ENCODE measurements around the gene EVL.
"Not testable (repeated sequence)": the region's sequence is repeated elsewhere in the genome, so short reads cannot be mapped to it uniquely, and the experiment has no call there.

EVL gene, protein sequence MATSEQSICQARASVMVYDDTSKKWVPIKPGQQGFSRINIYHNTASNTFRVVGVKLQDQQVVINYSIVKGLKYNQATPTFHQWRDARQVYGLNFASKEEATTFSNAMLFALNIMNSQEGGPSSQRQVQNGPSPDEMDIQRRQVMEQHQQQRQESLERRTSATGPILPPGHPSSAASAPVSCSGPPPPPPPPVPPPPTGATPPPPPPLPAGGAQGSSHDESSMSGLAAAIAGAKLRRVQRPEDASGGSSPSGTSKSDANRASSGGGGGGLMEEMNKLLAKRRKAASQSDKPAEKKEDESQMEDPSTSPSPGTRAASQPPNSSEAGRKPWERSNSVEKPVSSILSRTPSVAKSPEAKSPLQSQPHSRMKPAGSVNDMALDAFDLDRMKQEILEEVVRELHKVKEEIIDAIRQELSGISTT

DNA sequence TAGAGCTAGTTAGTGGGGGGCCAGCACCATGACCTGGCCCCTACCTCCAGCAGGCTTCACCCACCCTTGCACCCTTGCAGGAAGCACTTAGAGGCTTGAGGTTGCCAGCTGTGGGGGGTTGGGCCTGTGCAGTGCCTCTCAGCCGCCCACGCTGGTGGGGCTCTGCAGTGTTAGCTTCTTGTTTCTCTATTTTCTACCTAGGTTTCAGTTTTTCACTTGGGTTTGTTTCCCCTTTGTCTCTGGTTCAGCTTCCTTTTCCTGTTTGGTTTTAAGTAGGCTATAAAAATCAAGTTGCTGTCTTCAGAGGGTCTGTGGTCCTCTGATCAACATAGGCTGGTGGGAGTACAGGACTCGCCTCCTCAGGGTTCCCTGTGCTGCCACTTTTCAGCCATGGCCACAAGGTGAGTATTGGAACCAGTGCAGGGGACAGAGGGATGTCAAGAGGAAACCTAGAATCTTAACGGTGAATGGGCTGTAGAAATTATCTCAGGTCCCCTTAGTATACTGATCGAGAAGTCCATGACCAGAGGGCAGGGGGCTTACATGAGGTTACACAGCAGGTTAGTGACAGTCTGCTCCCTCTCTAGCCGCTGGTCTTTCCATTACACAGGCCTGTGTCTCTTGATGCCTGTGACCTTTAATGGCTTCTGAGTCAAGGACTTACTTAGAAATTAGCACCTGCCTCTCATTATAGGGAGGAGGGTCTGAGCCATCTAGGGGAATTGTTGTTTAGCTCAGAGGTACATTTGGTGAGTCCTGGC is at the start of gene EVL:
EVL (plus strand) TSS at position 312 of the 761 bp plus-strand sequence; CDS start at position 391, 79 bp downstream.
- DNase-seq: peak; percentile 87

DNA sequence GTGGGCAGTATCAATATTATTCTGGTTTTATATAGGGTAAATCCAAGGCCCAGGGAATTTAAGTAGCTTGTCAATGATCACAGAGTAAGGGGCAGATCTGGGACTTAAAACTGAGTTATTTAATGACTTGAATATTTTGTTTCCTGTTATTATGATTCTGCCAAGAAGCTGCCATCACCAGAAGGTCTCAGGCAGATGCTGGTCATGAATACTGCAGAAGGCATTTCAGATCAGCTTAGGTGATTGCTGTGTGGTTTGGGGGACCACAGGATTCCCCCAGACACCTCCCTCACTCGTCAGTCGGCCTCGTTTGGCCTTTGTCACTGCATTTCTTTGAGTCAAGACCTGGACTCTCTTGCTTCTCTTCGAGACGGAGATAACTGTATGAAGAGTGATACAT is 47.7 kb upstream of the EVL start:
- no peak for DNase-seq

DNA sequence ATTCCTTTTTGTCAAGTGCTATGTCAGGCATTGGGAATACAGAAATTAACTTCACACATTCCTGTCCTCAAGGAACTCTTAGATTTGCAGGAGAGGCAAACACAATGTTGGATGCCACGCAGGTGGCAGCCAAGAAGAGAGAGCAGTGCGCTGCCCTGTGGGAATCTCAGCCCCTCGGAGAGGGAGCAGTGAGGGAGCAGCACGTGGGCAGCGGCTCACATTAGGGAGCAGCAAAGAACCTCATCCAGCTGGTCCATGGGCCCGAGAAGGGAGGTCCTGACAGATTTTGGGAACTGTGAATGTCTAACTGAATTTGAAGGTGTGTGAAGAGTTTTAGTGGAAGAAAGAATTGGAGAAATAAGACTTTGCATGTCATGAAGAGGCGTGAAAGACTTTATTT is 47.2 kb upstream of the EVL start:
- DNase-seq: no peak

DNA sequence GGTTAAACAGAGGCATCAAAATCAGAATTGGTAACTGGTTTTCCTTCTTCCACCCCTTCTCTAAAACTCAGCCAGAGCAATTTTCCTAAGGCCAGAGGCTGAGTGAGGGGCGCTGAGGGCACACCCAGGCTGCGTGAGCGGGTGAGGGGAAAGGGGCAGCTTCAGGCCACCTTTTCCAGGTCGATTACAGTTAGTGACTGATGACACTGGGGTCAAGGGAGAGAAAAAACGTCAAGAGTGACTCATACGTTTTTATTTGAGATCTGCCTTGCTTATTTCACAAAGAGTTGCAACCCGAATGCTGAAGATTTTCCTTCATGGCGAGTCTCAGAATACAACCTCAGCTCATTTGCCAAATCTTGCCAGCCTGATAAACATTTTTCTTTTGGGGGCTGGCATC is 46.7 kb upstream of the EVL start:
- DNase-seq: no peak

DNA sequence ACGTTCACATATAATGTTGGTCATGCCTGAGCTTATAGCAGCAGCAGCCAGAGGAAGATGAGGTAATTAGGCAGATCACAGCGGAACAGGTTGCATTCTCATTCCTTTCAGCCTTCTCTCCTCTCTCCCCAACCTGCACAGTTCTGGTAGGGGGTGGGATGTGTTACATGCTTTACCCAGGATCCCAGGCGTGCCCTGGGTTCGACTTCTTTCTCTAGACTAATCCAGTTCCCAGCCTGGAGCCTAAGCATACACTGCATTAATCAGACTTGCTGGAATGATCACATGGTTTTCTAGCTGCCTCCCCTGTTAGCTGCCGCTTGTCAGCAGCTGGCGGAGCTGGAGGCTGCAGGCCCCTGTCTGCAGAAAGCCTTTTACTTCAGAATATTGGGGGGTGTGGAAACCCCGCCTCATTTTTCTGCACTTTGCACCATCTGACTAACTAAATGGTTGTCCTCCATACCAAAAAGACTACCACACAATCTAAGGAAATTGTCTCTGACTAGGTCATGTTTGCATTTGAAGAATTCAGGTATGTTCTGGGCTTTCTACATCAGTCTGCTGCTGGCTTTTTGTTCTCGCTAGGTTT is 46.0 kb upstream of the EVL start:
- no peak for DNase-seq

DNA sequence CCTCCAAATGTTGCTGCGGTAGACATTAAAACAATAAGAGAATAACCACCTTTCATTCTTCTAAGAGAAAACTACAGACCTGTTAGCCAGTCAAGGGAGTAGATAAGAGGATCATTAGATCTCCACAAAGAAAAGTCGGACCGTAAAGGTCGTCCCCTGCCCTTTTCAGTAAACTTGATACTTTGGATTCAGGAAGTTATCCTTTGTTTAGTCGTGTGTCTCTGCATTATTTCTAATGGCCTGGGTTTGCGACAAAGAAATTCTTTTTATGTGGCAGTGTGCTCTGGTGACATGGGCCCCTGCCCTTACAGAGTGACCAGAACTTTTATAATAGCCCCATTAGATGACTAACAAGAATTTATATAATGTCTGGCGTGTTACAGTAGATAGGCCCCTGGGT is 44.6 kb upstream of the EVL start:
- DNase-seq: no peak

DNA sequence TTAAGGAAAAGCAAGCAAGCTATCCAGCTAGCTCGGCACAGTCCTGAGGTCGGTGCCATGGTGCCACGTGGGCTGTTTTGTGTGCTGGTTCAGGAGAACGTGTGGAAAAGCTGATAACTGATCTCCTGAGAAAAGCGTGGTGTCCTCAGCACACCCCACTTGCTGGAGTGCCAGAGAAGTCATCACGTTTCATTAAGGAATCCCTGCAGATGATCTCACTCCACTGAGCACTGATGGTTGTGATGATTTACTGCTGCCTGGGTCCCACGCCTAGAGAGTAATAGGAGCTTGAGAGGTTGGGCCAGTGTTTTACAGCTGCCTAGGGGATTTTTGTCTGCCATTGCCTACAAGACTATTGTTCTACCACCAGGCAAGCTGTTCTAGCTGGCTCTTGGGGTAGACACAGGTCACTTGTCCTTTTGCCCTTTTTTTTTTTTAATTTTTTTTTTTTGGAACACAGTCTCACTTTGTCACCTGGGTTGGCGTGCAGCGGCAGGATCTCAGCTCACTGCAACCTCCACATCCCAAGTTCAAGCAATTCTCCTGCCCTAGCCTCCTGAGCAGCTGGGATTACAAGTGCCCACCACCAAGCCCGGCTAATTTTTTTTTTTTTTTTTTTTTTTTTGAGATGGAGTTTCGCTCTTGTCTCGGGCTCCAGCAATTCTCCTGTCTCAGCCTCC is 42.3 kb upstream of the EVL start:
- no peak for DNase-seq

DNA sequence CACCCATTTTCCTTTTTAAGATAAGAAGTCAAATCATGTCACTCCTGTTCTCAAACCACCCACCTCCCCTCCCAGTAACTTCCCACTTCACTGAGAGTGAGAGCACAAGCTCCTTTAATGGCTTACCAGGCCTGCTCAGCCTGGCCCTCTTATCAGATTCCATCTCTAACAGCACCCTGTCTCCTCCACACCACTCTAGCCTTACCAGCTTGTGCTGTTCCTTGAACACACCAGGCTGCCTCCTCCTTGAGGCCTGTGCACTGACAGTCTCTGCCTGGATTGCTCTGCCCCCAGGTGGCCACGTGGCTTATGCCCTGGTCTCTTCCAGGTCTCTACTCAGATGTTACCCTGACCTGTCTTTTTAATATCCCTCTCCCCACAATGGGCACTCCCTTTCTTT is 40.1 kb upstream of the EVL start:
- DNase-seq: peak; percentile 36

DNA sequence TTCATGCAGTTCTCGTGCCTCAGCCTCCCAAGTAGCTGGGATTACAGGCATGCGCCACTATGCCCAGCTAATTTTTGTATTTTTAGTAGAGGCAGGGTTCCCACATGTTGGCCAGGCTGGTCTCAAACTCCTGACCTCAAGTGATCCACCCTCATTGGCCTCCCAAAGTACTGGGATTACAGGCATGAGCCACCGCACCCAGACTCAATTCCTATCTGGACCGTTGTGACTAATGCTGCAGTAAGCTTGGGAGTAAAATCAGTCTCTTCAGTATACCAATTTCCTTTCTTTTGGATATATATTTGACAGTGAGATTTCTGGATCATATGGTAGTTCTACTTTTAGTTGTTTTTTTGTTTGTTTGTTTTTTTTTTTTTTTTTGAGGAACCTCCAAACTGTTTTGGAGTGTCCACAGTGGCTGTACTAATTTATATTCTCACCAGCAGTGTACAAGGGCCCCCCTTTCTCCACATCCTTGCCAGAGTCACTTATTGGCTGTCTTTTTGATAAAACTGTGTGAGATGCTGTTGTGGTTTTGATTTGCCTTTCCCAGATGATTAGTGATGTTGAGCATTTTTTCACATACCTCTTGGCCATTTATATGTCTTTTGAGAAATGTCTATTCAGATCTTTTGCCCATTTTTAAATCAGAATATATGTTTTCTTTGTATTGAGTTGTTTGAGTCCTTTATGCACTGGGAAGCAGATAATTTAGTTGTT is 37.3 kb upstream of the EVL start:
- DNase-seq: no peak

DNA sequence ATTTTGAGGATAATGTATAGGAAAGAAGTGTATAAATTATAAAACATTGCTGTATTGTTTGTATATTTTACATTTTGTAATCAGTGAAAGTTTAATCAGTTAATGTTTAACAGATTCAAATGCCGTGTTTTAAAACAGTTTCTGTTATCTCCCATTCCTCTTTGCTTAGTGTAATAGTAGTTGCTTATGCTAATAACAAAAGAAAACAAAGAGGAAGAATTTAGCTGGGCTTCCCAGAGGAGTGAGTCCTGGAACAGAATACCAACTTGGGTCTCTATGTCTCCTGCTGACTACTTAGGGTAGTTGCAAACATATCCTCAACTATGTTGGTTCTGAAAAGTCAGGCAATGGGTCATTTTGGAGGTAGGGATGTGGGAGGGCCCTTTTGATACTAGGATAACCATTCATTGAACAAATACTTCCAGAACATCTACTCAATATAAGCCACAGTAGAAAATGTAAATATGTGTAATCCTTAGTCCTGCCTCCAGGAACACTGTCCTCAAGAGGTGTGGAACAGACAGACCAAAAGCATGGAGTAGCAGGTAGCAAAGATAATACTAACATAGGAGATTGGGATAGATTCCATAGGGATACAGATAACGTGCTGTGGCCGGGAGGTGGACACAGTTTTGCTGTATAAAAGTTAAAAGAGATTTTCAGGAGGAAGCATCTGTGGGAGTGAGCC is 36.1 kb upstream of the EVL start:
- DNase-seq: no peak

DNA sequence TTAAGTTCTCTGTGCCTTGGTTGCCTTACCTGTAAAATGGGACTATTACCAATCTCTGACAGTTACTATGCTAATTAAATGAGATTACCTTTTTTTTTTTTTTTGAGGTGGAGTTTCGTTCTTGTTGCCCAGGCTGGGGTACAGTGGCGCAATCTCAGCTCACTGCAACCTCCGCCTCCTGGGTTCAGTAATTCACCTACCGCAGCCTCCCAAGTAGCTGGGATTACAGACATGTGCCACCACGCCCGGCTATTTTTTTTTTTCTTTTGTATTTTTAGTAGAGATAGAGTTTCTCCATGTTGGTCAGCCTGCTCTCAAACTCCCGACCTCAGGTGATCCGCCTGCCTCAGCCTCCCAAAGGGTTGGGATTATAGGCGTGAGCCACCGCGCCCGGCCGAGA is 35.2 kb upstream of the EVL start:
- DNase-seq: not testable (repeated sequence)

DNA sequence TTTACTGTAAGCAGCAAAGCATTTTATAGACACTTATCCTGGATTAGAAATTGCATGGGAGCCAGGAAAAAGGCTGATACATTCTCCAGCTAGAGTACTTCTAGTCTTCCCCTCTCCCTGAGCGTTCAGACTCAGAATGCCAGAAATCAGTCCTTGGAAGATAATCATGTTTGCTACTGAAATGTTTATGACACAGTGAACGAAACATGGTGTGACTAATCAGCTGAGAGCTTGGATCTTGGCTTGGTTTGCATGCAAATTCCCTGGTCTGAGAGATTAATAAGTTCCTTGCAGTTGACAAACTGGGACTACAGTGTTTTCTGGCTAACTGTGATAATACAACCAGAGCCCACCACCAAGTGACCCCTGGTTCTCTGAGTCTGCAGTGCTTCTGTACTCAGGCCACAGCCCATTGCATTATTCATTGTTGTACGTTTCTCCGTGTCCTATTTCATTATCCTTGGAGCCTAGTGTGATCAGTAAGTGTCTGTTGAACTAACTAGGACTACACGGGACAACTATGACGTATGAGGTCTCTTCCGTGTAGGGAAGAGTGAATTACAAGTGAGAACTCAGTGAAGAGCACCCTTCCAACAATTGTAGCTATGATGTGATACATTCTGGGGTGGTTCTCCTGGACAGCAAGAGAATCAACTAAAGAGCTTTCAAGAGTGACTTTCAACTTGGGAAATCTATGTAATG is 34.6 kb upstream of the EVL start:
- no peak for DNase-seq

DNA sequence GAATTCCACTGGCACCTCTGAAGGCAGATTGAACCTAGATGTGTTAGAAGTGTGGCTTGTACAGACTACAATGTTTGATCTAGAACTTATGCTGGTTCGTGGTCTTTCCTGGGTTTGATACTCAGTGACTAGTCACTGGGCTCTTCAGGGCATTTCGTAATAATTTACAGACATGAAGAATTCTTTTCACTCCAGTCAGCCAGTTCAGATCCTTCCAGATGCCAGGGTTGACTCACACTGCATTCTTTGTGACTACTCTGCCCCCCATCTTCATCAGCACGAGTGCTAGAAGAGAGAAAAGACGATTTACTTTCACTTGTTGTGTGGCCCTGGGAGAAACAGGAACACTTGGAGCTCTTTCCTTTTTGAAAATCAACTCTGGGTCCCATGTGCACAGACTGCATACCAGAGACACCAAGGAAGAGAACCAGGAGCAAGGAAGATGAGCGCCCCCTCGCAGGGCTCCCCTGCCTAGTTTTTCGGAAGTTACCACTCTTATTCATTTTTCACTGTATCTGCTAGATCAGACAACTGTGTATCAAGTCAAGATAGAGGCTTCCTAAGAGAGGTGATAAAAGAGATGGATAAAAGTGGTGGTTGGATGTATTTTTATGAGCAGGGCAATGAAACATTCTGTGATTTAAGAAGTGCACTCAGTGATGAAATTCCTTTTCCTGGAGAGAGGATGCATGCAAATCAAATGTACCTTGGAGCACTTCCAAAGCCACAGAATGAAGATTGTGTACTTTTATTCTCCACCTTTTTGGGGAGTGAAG is 33.5 kb upstream of the EVL start:
- DNase-seq: peak; percentile 81

DNA sequence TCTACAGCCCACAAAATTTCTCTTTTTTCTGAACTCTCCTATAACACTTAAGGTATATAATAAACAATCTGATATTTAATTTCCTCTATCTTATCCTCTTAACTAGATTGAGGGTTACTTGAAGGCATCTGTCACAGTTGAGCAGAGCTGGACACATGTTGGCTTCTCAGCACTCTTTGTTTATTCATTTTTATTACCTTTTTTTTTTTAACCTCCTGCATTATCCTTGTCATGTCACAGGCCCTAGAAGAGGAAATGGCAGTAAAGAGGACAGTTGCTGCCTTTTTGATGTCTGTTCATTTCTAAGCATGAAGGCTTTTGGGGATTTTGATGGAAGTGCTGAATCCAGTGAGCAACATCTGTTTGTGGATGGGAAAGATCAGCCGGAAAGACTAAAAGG is 32.5 kb upstream of the EVL start:
- DNase-seq: no peak

DNA sequence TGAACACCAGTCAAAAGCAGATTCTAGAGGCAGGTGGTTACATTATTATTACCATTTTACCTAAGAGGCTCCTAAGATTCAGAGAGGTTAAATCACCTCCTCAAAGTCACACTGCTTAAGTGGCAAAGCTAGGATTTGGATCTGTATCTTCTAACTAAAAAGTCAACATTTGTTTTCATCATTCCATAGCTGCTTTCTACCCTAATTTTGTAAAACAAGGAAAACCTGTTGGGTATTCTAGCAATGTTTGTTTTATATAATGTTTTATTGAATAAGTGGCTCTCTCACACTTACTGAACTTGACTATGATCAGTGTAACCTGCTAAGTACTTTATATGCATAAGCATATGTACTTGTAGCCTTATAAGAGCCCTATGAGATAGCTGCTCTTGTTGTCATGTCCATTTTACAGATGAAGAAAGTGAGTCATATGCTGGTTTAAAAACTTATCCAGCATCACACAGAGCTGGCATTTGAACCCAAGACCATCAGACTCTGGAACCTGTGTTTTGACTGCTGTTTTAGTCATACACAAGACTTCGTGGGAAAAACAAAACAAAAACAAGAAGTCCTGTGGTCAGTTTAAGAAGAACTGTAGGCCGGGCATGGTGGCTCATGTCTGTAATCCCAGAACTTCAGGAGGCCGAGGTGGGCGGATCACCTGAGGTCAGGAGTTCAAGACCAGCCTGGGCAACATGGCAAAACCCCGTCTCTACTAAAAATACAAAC is 31.7 kb upstream of the EVL start:
- DNase-seq: peak; percentile 12

DNA sequence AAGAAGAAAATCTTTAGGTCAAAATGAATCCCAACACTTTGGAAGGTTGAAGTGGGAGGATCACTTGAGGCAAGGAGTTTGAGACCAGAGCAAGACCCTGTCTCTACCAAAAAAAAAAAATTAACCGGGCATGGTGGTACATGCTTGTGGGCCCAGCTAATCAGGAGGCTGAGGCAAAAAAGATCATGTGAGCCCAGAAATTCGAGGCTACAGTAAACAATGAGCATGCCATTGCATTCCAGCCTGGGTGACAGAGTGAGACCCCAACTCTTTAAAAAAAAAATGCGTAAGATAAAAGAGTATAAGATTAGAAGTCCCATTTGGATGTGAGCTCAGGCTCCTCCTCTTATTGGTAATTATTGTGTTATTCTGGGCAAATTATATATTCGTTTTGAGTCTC is 30.8 kb upstream of the EVL start:
- DNase-seq: no peak

DNA sequence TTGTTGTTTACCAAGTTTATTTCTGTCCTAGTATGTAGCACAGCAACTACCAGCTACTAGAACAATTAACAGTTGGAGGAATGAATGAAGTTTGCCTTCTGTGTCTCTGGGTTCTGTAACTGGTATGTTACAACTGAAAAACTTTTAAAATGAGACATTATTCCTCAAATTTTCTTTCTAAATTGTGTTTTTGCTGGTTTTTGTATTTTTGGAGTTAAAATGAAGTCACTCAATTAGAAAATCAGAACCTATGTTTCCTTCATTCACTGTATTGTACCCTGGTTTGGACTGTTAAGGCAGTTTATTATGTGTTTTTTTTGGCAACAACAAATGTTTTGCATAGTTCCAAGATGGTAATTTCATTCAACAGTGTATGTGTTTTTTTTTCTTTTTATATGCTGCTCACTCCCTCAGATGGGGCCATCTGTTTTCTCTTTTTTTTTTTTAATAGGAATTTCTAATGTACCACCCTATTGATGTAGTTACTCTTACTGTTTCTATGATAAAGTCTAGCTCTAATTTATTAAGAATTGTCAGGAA is 30.2 kb upstream of the EVL start:
- DNase-seq: no peak

DNA sequence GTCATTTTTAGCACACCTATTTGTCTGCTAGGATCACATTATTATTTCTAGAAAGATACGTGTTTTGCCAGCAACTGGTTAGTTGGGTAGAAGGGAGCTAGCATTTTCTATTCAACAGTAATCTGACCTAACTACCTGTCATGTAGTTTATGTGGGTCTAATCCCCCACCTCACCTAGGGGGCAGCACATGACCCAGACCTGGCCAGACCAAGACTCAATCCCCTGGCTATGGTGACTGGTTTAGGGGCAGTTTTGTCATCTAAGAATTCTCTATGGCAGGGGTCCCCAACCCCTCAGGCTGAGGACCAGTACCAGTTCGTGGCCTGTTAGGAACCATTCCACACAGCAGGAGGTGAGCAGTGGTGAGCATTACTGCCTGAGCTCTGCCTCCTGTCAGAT is 29.5 kb upstream of the EVL start:
- no peak for DNase-seq

DNA sequence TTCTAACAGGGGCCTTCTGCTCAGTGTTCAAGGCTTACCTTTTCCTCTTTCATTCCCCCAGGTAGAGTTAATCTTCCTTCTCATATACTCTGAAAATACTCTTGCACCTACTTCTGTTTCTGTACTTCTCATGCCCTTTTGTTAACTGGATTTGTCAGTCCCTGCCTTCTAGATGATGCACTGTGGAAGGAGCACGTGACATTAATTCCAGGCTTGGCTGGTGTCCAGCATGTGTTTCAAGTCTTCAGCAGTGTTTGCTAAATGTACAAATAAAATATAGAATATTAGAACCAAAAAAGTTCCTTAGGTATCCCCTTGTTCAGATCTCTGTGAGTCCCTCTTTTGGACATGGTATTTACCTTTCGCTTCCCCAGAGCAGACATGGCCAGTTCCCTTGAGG is 27.9 kb upstream of the EVL start:
- DNase-seq: no peak

DNA sequence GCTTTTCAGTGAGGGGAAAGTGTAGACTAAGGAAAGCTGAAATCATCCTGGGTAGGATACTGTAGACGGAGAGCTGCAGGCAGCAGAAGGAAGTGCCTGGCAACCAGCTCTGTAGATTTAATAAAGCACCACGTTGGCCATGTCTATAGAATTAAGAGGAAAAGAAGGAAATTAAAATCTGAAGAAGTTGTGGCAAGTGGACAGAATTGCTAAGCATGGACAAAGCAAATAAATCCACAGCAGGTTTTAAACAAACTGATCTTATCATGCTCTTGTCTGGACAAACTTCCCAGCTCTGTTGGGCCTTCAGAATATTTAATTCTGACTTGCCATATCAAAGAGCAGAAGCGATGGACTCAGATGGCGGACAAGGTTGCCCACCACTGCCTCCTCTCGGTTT is 27.2 kb upstream of the EVL start:
- DNase-seq: no peak

Measured in MV-4-11 (cell line).